ENCODE measurements around the gene CCDC142. TPM values are rescaled to one million over a fixed set of nuclear protein-coding genes. Genes with fewer than 3 reads are reported as not detected.
A peak's percentile ranks its signal among the peaks of the same experiment; 100 is the strongest.
"Not testable (repeated sequence)": the region's sequence is repeated elsewhere in the genome, so short reads cannot be mapped to it uniquely, and the experiment has no call there.

The CCDC142 gene
- total RNA-seq, 1 donor from 2014 or later = 28.0 TPM

DNA sequence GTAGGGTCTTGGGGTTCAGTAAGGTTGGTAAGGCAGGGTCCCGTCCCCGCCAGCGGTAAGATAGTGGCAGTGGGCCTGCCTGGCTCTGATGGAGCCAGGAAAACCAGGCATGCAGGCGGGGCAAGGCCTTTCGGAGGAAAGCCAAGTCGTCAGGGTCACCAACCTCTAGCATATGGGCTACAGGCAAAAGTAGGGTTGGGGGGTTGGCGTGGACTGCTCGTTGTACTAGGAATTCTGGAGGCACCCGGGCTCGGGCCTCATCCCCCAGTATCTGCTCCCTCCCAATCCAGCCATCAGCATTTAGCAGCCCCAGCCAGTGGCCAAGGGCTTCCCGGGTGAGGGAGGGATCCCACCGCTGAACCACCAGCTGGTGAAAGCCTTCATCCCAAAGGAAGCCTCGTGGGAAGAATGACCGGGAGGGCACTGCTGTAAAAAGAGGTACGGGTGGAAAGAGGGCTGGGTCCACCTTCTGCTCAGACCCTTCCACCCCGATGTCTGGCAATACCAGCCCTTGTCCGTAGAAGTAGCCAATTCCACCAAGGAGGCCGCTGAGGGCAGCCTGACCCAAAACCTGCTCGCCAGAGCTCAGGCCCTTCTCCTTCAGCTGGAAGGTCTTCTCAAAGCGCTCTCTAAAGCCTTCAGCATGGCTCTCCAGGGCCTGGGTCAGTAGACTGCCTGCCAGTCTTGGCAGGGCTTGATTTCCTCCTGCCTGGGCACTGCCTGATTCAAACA is 20.6 kb downstream of the CCDC142 start:
- DNase-seq = no peak
- no peak overlapping the region for H3K4me3 Mint-ChIP-seq (ENCODE audit: unreplicated experiment)
- H3K27me3 Mint-ChIP-seq (ENCODE audit: unreplicated experiment) = peaks cover 20% of the 10 kb centered on the region
- peaks cover 10% of the 10 kb centered on the region for H3K9me3 Mint-ChIP-seq (ENCODE audit: unreplicated experiment)
- H3K36me3 Mint-ChIP-seq (ENCODE audit: unreplicated experiment) = no peaks in the 10 kb centered on the region
- H3K27ac Mint-ChIP-seq (ENCODE audit: unreplicated experiment) = no peak overlapping the region
- TF ChIP-seq, protein P1, sequence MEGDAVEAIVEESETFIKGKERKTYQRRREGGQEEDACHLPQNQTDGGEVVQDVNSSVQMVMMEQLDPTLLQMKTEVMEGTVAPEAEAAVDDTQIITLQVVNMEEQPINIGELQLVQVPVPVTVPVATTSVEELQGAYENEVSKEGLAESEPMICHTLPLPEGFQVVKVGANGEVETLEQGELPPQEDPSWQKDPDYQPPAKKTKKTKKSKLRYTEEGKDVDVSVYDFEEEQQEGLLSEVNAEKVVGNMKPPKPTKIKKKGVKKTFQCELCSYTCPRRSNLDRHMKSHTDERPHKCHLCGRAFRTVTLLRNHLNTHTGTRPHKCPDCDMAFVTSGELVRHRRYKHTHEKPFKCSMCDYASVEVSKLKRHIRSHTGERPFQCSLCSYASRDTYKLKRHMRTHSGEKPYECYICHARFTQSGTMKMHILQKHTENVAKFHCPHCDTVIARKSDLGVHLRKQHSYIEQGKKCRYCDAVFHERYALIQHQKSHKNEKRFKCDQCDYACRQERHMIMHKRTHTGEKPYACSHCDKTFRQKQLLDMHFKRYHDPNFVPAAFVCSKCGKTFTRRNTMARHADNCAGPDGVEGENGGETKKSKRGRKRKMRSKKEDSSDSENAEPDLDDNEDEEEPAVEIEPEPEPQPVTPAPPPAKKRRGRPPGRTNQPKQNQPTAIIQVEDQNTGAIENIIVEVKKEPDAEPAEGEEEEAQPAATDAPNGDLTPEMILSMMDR (IDR thresholded peaks at IDR 0.05; ENCODE audit: partially characterized antibody, unreplicated experiment) = no peak
- peaks cover 8% of the 10 kb centered on the region for H3K4me1 Mint-ChIP-seq (ENCODE audit: low read depth, unreplicated experiment)

DNA sequence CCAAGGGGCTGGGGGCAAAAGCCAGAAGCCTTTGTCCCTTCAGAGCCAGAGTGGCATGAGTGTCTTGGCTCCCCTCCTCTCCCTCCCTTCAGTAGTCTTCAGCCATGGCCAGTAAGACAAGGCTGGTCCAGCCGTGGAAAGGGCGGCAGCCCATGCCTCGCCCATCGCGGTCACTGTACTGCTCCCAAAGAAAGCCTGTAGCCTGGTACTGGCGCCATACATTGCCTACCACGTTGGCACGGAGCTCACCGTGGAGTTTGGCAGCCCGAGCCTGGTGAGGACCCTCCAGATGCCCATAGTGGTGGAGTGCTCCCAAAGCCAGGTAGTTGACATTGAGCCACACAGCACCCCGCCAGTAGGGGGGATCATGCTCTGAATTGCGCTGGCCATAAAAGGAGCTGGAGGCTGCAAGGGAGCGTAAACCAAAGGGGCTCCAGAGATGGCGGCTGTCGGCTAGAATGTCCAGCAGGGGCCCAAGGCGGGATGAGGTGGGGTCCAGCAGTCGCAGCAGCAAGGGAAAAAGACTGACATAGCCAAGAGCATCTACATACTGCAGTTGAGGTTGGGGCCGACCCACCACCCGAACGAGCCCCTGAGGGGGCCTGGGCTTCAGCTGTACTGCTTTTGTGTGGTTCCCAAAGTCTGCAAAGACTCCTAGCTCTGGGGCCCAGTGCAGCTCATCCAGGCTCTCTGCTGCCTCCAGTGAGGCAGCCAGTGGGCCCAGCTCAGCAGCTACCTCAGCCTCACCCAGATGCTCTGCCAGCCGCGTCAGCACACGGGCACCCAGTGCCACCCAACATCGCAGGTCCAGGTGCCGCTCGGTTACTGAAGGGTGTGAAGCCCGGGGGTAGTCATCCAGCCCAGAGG is 21.4 kb downstream of the CCDC142 start:
- TF ChIP-seq, protein P1 (IDR thresholded peaks at IDR 0.05; ENCODE audit: partially characterized antibody, unreplicated experiment) = peak; percentile 30
- H3K9me3 Mint-ChIP-seq (ENCODE audit: unreplicated experiment) = peaks cover 14% of the 10 kb centered on the region
- no peak overlapping the region for H3K27ac Mint-ChIP-seq (ENCODE audit: unreplicated experiment)
- H3K27me3 Mint-ChIP-seq (ENCODE audit: unreplicated experiment) = peaks cover 22% of the 10 kb centered on the region
- peaks cover 8% of the 10 kb centered on the region for H3K4me1 Mint-ChIP-seq (ENCODE audit: low read depth, unreplicated experiment)
- H3K4me3 Mint-ChIP-seq (ENCODE audit: unreplicated experiment) = no peak overlapping the region
- no peaks in the 10 kb centered on the region for H3K36me3 Mint-ChIP-seq (ENCODE audit: unreplicated experiment)
- peak; percentile 43 for DNase-seq

DNA sequence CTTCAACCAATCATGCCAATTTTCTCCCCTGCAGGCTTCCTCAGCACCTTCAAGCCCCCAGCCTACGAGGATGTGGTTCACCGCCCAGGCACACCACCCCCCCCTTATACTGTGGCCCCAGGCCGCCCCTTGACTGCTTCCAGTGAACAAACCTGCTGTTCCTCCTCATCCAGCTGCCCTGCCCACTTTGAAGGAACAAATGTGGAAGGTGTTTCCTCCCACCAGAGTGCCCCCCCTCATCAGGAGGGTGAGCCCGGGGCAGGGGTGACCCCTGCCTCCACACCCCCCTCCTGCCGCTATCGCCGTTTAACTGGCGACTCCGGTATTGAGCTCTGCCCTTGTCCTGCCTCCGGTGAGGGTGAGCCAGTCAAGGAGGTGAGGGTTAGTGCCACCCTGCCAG is 22.6 kb downstream of the CCDC142 start:
- Mint-ChIP-seq H3K4me3 (ENCODE audit: unreplicated experiment) (peak overlapping the region; percentile 99), H3K27me3 (ENCODE audit: unreplicated experiment) (peaks cover 23% of the 10 kb centered on the region), H3K4me1 (ENCODE audit: low read depth, unreplicated experiment) (peaks cover 16% of the 10 kb centered on the region), H3K9me3 (ENCODE audit: unreplicated experiment) (peaks cover 18% of the 10 kb centered on the region)
- not testable (repeated sequence) for DNase-seq; H3K27ac Mint-ChIP-seq (ENCODE audit: unreplicated experiment); H3K36me3 Mint-ChIP-seq (ENCODE audit: unreplicated experiment)

DNA sequence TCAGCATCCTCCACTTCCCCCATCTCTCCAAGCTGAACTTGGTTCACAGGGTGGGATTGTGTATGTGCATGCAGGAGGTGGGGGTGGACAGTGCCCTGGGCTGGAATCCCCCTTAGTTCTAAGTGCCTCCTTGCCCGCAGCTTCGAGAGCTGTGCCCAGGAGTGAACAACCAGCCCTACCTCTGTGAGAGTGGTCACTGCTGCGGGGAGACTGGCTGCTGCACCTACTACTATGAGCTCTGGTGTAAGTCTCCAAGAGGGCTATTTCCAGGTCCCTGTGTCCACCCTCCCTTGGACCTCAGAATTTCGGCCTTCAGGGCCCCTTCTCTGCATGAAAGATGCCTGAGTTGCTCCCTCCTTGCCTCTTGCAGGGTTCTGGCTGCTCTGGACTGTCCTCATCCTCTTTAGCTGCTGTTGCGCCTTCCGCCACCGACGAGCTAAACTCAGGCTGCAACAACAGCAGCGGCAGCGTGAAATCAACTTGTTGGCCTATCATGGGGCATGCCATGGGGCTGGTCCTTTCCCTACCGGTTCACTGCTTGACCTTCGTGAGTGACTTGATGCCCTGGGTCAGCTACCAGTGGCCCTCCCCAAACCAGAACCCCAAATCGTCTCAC is 23.2 kb downstream of the CCDC142 start:
- H3K4me3 Mint-ChIP-seq (ENCODE audit: unreplicated experiment) = peak overlapping the region; percentile 99
- not testable (repeated sequence) for DNase-seq; H3K36me3 Mint-ChIP-seq (ENCODE audit: unreplicated experiment)
- H3K9me3 Mint-ChIP-seq (ENCODE audit: unreplicated experiment) = peaks cover 18% of the 10 kb centered on the region
- peaks cover 25% of the 10 kb centered on the region for H3K27me3 Mint-ChIP-seq (ENCODE audit: unreplicated experiment)
- H3K27ac Mint-ChIP-seq (ENCODE audit: unreplicated experiment) = peak overlapping the region; percentile 97
- peaks cover 20% of the 10 kb centered on the region for H3K4me1 Mint-ChIP-seq (ENCODE audit: low read depth, unreplicated experiment)

DNA sequence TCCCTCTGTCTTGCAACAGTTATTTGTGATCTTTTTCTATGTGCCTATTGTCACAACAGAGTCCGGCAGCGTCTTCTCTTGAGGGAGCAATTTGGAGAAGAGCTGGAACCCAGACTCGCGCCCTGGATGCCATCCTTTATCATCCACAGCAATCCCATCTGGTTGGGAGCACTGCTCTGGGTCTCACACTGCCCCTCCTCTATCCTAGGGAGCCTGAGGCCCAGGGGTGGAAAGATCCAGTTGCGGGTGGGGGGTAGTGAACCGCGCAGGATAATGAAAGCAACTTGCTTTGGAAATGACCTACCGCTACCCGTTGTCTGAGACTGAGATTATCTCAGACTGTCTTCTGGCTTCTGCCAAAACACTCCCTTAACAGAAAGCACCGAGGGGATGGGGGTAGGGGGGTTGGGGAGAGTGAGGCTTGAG is 23.8 kb downstream of the CCDC142 start:
- no peak for DNase-seq
- peak overlapping the region; percentile 97 for H3K27ac Mint-ChIP-seq (ENCODE audit: unreplicated experiment)
- peak overlapping the region; percentile 99 for H3K4me3 Mint-ChIP-seq (ENCODE audit: unreplicated experiment)

More for the DNA sequence above, 23.8 kb downstream of the CCDC142 start:
- Mint-ChIP-seq H3K36me3 (ENCODE audit: unreplicated experiment) (no peaks in the 10 kb centered on the region), H3K27me3 (ENCODE audit: unreplicated experiment) (peaks cover 22% of the 10 kb centered on the region), H3K4me1 (ENCODE audit: low read depth, unreplicated experiment) (peaks cover 20% of the 10 kb centered on the region), H3K9me3 (ENCODE audit: unreplicated experiment) (peaks cover 16% of the 10 kb centered on the region)
- TF ChIP-seq, protein P1 (IDR thresholded peaks at IDR 0.05; ENCODE audit: partially characterized antibody, unreplicated experiment) = no peak
